Vagina (tissue), 2 donors: ENCODE results near the gene KCNC3.

Source experiments
- POLR2A ChIP-seq, 2 donors: fragments of 450-650 bp; IDR thresholded peaks; one replicate each; pipeline ENCODE4 v1.6.1; 2017; ENCODE audit warnings: antibody characterized with exemption in 2 of 2, mild to moderate bottlenecking in 2 of 2, moderate library complexity in 2 of 2
- TF ChIP-seq, protein P1 (sequence below), 3 experiments: fragments of 450-650 bp in 2 of 3; fragments of 200-600 bp in 1 of 3; sonication (generic) in 1 of 3; IDR thresholded peaks; one replicate each; pipeline ENCODE4 v1.5.1; 2017 to 2019; ENCODE audit warnings: antibody characterized with exemption in 3 of 3, mild to moderate bottlenecking in 2 of 3, moderate library complexity in 2 of 3

- TF ChIP-seq, protein P1, sequence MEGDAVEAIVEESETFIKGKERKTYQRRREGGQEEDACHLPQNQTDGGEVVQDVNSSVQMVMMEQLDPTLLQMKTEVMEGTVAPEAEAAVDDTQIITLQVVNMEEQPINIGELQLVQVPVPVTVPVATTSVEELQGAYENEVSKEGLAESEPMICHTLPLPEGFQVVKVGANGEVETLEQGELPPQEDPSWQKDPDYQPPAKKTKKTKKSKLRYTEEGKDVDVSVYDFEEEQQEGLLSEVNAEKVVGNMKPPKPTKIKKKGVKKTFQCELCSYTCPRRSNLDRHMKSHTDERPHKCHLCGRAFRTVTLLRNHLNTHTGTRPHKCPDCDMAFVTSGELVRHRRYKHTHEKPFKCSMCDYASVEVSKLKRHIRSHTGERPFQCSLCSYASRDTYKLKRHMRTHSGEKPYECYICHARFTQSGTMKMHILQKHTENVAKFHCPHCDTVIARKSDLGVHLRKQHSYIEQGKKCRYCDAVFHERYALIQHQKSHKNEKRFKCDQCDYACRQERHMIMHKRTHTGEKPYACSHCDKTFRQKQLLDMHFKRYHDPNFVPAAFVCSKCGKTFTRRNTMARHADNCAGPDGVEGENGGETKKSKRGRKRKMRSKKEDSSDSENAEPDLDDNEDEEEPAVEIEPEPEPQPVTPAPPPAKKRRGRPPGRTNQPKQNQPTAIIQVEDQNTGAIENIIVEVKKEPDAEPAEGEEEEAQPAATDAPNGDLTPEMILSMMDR (IDR thresholded peaks at IDR 0.05) = no peak
- no peak for TF ChIP-seq POLR2A (IDR thresholded peaks at IDR 0.05)
These were observed 10.7 kb downstream of the KCNC3 start for GRCh38 chr19:50318438-50318837.
